Suprapubic skin (tissue), 3 donors: ENCODE results near the gene KRT77.

Source experiments
- POLR2A ChIP-seq, 2 donors: fragments of 450-650 bp; IDR thresholded peaks; one replicate each; pipeline ENCODE4 v1.6.1; 2017; ENCODE audit warnings: antibody characterized with exemption in 2 of 2, mild to moderate bottlenecking in 2 of 2, moderate library complexity in 2 of 2
- TF ChIP-seq, protein P1 (sequence below), 2 donors: fragments of 200-600 bp in 1 of 2; fragments of 450-650 bp in 1 of 2; sonication (generic) in 1 of 2; IDR thresholded peaks; one replicate each; pipeline ENCODE4 v1.5.1; 2016 to 2019; ENCODE audit warnings: antibody characterized with exemption in 2 of 2, mild to moderate bottlenecking in 1 of 2, moderate library complexity in 1 of 2

DNA sequence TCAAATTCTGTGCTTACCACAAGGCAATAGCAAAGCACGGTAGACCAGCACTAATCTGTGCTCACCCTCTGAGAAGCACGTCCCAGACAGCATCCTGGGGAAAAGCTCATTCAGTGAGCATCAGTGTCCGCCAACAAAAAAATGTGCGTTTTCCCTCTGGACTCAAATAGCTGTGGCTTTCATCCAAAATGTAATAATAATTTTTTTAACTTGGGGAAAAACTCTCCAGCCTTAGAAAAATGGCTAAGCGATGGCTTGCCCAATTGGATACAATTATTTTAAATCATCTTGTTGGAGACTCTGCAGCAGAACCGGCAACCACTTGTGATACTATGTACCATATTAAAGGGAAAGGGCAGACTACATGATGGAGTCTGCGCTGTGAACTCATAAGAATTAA lies 1.1 kb upstream of the KRT77 start:
- TF ChIP-seq, protein P1, sequence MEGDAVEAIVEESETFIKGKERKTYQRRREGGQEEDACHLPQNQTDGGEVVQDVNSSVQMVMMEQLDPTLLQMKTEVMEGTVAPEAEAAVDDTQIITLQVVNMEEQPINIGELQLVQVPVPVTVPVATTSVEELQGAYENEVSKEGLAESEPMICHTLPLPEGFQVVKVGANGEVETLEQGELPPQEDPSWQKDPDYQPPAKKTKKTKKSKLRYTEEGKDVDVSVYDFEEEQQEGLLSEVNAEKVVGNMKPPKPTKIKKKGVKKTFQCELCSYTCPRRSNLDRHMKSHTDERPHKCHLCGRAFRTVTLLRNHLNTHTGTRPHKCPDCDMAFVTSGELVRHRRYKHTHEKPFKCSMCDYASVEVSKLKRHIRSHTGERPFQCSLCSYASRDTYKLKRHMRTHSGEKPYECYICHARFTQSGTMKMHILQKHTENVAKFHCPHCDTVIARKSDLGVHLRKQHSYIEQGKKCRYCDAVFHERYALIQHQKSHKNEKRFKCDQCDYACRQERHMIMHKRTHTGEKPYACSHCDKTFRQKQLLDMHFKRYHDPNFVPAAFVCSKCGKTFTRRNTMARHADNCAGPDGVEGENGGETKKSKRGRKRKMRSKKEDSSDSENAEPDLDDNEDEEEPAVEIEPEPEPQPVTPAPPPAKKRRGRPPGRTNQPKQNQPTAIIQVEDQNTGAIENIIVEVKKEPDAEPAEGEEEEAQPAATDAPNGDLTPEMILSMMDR (IDR thresholded peaks at IDR 0.05), result no peak
- no peak for TF ChIP-seq POLR2A (IDR thresholded peaks at IDR 0.05)
